Measurements from ENCODE around the gene POGK.
"Not testable (repeated sequence)": the region's sequence is repeated elsewhere in the genome, so short reads cannot be mapped to it uniquely, and the experiment has no call there.

The POGK gene

DNA sequence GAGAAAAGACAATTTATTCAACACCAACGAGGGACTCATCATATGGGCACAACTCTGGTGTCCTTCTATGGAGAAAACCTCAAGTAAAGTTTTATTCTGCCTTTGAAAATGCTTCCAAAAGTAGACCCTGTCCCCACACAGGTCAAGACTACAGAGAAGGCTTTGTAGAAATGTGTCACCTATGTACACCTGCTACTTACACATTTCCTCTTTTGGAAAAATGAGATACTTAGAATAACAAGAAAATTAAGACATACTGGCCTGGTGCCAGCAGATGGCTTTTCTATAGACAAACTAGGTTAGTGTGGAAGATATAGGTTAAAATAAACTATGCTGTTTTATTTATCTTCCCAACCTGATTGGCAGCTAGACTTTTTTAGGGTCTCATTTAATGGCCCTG is 13.6 kb downstream of the POGK start:
- no peak for DNase-seq (ENCODE audit: low spot score)

DNA sequence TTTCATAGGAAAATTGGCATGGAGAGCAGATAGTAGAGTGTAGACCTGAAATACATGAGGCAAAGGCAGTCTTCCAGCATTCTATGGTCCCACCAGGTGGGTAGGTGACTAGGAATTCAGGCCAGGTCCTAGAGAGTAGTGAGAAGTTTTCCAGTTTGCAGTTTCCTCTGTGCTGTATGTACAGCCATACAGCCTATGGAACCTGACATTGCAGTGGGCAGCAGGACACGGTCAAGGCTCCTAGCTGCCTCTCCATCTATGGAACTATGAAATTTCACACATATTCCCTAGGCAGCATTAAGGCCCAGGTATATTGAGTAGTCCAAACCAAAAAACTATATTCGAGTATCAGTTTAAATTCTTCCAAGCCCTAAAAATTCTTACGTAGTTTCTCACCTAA is 16.3 kb downstream of the POGK start:
- no peak for DNase-seq (ENCODE audit: low spot score)
- FAIRE-seq = no peak

More for the DNA sequence above, 13.6 kb downstream of the POGK start:
- FAIRE-seq = no peak

DNA sequence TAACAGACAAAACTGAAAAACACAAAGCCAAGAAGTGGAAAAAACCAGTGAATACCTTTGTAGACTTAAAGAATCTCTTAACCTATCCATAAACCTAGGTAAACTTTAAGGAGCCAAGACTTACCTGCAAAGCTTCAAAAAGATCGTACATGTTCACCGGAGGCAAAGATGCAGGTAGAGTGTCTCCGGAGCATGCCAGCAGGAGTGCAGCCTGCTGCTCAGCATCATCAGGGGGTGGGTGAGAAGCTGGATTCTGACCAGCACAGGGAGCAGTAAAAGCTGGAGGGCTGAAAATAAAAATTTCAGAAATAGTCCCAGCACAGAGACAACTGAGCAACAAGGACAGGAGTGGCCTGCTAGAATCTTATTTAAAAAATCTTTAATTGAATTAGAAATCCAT is 18.7 kb downstream of the POGK start:
- no peak for DNase-seq (ENCODE audit: low spot score)
- no peak for FAIRE-seq

DNA sequence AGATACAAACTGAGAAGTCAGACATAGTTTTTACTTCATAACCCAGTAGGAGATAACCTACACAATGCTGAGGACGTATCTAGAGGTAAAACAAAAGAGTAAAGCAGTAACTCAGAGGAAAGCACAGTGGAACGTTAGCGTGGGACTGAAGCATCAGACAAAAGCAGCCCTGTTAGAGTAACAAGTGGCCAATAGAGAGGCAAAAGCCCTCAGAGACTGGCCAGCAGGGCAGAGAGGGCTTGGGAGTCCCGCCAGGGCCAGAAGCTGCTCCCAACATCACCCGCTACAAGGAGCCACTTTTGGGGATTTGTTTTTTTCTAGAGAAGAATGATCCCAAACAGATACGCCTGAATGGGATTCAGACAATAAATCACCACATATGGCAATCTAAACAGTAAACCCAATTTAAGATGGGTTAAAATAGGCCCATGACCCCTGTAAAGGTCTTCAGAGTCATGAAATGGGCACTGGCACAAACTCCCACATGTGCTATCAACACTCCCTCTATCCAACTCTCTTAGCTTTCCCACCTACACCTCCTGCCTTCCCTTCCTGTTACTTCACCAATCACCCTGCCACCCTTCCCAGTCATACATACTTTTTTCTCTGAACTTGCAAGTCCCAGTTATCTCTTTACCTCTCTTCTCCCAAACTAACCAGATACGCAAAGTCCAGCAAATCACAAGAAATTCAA is 19.6 kb downstream of the POGK start:
- DNase-seq (ENCODE audit: low spot score) (no peak), FAIRE-seq (no peak)

DNA sequence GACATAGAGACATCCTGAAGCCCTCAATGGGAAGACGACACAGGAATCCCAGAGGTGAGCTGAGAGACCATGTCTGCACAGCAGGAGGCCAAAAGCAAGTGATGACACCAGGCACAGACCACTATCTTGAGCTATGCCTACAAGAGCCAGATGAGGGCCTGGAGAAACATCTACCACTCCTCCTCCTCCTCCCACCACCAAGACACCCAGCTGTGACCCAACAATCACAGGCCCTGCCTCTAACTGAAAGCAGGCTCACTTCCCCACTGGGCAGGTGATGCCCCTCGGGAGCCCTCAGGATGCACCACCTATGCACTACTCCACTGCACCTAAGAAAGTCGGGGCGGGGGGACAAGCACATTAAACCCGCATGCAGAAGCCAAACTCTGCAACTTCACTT is 20.3 kb downstream of the POGK start:
- FAIRE-seq (no peak), DNase-seq (ENCODE audit: low spot score) (no peak)

DNA sequence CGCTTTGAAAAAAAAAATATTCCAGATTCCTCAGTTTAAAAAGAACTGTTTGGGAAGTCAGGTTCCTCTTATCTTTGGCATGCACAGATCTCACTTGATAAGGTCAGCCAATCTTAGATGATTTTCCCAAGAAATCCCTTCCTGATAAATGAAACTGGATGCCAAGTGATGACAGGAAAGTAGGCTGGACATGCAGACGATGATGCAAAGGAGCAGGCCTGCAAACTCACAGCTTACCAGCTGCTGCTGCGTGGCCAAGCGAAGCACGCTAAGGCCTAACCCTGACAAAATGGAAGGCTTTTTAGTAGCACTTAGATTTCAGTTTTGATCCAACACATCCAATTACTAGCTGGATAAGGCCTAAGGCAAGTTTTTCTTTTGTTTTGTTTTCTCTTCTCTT is 26.7 kb downstream of the POGK start:
- no peak for DNase-seq (ENCODE audit: low spot score)
- FAIRE-seq = no peak

DNA sequence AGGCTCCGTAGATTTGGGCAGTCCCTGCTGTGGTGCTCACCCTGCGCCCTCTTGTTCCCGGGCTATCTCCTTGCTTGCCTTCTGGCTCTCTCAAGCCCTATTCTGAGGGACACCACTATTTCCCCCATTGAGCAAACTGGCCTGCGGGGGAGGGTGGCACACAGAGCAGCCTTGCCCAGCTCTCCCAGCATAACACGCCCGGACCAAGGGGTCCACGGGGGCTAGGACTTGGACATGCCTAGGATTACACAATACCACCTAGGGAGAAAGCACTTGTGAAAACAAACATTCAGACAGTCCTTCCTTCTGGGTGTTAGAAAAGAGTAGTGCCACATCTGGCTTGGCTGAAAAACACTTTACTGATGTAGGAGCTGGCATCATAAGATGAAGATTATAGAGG is 29.4 kb downstream of the POGK start:
- DNase-seq (ENCODE audit: low spot score) (no peak), FAIRE-seq (no peak)

DNA sequence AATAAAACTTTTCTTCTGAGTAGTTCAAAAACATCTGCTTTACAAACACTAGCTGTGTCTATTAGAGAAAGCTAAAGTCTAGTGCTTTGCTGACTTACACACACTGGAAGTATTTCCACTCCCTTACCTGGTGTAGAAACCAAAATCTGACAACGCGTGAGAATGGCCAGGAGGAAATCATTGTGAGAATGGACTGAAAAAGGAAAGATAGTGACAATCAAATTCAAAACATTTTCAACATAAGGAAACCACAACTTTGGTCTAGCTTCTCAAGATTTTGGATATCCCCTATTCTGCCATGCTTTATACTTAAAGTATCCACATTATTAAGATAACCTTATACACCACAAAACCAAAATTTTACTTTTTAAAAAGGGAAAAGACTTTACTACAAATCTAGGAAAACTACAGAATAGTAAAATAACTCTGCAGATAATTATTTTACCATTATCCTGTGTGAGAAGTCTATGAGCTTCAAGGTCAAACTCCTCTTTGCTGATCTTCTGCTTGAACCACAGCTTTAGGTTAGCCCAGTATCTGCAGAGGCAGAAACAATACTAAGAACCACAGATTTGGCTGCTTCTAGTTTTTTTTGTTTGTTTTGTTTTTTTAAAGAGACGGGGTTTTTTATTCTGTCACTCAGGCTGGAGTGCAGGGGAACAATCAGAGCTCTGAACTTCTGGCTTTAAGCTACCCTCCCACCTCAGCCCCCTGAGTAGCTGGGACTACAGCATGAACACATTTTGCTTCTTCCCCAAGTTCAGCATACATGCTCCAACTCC is 30.2 kb downstream of the POGK start:
- no peak for FAIRE-seq
- DNase-seq (ENCODE audit: low spot score) = no peak

DNA sequence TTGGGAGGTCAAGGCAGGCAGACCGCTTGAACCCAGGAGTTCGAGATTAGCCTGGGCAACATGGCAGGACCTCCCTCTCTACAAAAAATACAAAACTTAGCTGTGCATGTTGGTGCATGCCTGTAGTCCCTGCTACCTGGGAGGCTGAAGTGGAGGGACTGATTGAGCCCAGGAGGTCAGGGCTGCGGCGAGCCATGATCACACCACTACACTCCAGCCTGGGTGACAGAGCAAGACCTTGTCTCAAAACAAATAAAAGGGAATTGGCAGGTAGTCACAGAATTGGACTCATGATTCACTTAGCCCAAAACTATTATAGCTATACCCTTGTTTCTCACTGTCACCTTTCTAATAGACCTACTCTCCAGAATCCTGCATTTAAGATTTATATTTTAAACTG is 31.3 kb downstream of the POGK start:
- FAIRE-seq (no peak), DNase-seq (ENCODE audit: low spot score) (no peak)

DNA sequence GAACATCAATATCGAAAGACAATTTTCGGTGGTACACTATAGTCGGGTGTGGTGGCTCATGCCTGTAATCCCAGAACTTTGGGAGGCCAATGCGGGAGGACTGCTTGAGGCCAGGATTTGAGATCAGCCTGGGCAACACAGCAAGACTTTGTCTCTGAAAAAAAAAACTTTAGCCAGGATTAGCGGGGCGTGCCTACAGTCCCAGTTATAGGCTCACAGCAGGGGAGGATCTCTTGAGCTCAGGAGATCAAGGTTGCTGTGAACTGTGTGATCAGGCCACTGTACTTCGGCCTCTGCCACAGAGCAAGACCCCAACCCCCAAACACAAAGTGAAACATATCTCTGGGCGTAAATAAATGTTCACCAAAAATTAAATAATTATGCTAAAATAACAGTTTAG is 35.2 kb downstream of the POGK start:
- DNase-seq (ENCODE audit: low spot score) = no peak

DNA sequence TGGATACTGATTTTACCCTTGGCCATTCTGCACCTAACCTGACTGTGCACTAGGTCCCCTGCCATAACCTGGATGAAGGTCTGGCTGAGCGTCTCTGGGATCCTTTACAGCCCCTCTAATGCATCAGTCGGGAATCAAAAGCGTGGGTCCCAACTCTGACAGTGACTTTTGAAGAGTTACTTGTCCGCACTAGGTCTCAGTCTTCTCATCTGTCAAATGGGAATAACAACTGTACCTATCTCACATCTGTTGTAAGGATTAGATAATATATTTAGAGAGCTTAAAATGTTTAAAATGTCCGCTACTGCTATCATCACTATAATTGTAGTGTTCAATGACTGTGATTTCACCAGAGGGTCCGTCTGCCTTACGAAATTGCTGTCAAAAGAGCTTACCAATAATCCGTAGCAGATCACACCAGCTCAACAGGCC is 36.0 kb downstream of the POGK start:
- FAIRE-seq = no peak
- no peak for DNase-seq (ENCODE audit: low spot score)

More for the DNA sequence above, 35.2 kb downstream of the POGK start:
- FAIRE-seq = no peak

DNA sequence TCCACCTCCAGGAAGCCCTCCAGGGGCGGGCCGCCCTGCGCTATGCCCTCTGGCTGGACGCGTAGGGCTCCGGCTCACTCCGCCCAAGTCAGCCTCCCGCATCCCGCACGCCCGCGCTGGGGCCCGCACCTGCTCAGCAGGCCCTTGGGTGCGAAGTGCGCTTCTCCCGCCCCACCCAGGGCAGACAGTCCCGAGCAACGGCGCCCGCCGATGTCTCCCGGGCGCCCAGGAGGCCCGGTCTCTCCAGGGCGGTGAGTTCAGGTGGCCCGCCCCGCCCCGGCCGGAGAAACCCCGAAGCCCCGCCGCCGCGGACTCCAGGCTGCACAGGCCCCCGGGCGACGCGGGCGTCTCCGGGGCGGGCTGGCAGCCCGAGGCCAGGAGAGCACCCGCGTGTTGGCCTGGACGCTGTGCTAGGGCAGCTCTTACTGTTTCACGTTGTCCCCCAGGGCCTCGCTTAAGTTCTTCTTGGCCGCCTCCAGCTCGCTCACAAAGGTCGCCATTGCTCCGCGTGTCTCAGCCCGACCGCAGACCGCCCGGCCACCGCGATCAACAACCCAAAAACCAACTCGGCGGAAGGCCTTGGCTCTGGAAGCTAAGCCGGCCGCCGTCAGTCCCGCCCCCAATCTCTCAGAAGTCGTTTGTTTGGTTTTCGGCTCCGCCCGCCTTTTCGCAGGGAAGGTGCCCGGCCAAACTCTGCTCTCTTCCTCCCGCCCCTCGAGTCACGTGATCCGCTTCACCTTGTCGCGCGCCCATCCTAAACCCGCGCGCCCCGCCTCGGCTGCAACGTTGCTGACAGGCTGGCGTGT is 36.7 kb downstream of the POGK start, which contains the start of gene TADA1:
Gene TADA1, minus strand, starts transcription at position 531 of the 806 bp plus-strand sequence. Its CDS starts 31 bp downstream, at position 500.
- peak; percentile 96 for DNase-seq (ENCODE audit: low spot score)
- peak; percentile 93 for FAIRE-seq

DNA sequence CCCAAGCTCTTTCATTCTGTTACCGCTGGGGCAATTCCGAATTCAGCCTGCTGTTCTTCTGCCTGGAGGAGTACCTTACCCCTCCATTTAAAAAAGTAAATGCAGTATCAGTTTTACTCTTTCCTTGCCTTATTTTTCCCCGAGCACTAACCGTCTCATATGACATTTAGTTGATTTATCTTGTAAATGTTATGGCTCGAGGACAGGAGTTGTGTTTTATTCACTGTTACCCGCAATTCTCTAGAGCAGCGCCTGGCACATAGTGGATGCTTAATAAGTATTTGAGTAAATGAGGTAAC is 37.2 kb downstream of the POGK start:
- DNase-seq (ENCODE audit: low spot score) (no peak), FAIRE-seq (no peak)

DNA sequence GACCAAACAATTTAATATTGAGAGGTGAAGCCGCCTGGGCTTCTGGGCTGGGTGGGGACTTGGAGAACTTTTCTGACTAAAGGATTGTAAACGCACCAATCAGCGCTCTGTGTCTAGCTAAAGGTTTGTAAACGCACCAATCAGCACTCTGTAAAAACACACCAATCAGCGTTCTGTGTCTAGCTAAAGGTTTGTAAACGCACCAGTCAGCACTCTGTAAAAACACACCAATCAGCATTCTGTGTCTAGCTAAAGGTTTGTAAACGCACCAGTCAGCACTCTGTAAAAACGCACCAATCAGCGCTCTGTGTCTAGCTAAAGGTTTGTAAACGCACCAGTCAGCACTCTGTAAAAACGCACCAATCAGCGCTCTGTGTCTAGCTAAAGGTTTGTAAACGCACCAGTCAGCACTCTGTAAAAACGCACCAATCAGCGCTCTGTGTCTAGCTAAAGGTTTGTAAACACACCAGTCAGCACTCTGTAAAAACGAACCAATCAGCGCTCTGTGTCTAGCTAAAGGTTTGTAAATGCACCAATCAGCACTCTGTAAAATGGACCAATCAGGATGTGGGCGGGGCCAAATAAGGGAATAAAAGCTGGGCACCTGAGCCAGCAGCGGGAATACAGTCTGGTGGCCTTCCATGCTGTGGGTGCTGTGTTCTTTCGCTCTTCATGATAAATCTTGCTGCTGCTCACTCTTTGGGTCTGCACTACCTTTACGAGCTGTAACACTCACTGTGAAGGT is 39.1 kb downstream of the POGK start:
- not testable (repeated sequence) for FAIRE-seq; DNase-seq (ENCODE audit: low spot score)

DNA sequence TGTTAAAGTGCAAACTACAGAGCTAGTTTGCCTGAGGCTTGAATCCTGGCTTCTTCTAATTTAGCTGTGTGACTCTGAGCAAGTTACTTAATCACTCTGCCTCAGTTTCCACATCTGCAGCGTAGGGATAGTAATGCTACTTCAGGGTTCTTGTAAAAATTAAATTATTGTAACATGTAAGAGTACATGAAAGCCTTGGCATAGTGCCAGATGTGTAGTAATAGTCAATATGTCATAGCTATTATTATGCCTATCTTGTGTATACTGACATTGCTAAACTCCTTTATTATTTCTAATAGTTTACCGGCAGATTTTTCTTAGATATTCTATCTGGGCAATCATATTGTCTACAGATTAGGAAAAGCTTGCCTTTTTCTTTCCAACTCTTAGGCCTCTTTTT is 43.6 kb downstream of the POGK start:
- DNase-seq (ENCODE audit: low spot score) (no peak), FAIRE-seq (no peak)

DNA sequence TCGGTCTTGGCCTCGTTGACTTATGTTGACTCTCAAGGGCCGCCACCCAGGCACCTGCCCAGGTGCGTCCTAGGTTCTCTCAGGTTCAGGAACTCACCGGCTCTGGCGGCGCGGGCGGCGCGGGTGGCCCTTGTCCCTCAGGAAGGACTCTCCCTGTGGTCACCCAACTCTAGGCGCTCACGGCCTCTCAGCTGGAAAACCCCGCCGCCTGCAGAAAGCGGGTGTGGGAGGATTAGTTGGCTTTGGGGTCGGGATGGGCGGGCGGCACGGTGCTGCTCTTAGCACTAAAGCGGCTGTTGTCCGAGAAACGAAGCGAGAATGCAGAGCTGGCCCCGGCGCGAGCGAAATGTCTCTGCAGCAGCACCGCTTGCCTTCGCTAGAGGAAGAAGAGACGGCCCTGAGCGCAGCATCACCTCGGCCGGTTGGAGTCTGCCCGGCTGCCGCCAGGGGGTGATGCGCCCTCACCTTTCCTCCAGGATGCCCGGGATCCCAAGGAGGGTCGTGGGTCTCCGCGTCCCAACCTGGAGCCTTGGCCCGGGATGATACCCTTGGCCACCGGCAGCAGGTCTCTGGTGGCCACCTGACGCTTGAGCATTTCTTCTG is 44.9 kb downstream of the POGK start:
- DNase-seq (ENCODE audit: low spot score) = no peak
- no peak for FAIRE-seq

DNA sequence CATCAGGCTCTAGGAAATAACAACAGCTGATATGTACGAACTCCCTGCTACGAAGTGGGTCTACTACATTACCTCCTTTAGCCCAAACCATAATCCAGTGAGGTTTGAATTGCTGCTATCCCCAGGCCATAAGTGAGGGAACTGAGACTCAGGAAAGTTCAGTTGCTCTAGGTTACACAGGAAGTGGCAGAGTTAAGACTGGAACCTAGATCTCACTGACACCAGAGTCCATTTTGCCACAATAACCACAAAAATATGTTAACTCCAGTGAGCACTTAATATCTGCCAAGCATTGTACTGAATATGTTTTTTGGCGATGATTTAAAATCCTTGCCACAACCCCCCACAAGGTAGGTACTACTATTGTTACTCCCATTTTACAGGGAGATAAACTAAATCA is 45.7 kb downstream of the POGK start:
- FAIRE-seq (no peak), DNase-seq (ENCODE audit: low spot score) (no peak)

DNA sequence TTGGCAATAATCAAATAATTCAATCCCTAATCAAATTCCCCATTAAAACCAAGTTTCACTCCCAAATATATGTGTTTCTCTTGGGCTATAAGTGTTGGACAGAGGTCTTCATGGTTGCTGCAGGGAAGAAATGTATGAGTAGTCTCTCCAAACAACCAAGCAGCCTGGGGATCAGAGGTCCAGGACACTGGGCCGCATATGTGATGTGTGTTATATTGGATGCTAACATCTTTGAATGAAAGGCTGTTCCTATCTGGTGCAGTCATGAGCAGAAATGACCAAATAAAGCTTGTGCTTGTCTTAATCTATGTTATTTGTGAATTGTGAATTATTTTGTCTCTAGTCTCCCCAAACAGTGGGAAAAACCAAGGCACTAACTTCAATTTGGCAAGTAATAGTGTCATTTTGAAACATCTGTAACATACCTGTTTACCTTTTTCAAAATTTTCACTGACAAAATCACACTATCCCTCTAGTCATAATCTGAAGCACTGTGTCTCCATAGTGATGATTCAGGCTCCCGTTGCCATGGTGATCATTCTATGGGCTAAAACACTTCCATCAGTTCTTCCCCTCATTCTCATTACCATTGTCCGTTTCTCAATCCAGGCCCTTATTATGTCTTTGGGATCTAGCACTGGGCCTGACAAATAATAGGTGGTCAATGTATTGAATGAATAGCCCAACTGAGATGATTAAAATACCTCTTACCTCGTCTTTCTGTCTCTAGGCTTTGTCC is 49.3 kb downstream of the POGK start:
- FAIRE-seq (no peak), DNase-seq (ENCODE audit: low spot score) (no peak)

DNA sequence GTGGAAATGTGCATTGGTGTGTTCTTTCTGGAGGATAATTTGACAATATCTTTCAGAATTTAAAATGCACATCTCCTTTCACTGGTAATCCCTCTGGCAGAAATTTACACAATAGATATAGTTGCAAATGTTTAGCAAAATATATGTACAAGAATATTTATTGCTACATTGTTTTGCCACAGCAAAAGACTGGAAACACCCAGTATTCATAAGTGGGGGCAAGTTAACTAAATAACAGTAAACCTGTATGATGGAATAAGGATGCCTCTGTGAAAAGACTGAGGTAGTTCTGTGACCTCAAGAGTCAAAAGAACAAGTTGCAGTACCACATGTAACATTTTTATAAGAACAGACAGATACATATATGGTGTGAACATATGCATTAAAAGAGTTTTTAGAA is 50.5 kb downstream of the POGK start:
- DNase-seq (ENCODE audit: low spot score) (no peak), FAIRE-seq (no peak)

DNA sequence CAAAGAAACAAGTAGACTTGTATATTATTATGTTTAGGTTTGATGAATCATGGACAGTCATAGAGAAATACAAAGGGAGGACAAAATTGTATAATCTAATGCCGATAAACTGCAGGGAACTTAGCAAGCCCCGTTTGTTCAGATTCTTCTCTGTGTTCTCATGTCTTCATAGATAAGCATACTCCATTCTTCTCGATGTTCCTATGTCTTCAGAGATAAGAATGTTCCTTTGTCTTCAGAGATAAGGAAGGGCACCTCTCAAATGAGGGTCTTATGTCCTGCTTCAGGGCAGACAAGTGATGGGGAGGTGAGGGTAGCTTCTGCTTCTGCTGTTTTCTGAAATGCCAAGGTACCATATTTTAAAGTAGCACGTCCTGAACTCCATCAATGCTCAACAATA is 56.5 kb downstream of the POGK start:
- FAIRE-seq (no peak), DNase-seq (ENCODE audit: low spot score) (no peak)
